Thymus (tissue), 11 donors: ENCODE results near the gene ITM2C. TPM values are rescaled to one million over a fixed set of nuclear protein-coding genes. Genes with fewer than 3 reads are reported as not detected.
A peak's percentile ranks its signal among the peaks of the same experiment; 100 is the strongest.

Experiments used
- DNase-seq, 9 donors: peaks; one replicate each; pipeline ENCODE4 v3.0.0-alpha.2; 2013; ENCODE audit warnings: low spot score in 9 of 9, low read depth in 6 of 9, missing footprints in 1 of 9
- H3K27ac ChIP-seq, 2 donors: one replicate each; pipeline ENCODE4 v1.5.1; 2013; ENCODE audit warnings: control low read depth in 1 of 2, low read depth in 1 of 2, low read length in 1 of 2, mild to moderate bottlenecking in 1 of 2, moderate library complexity in 1 of 2
- H3K27me3 ChIP-seq, 2 donors: one replicate each; pipeline ENCODE4 v1.5.1; 2013; ENCODE audit warnings: low read length in 1 of 2; ENCODE audit not compliant: control insufficient read depth in 2 of 2, insufficient read depth in 1 of 2
- H3K36me3 ChIP-seq, 2 donors: one replicate each; pipeline ENCODE4 v1.5.1; 2013; ENCODE audit warnings: low read length in 1 of 2, mild to moderate bottlenecking in 1 of 2, moderate library complexity in 1 of 2; ENCODE audit not compliant: control insufficient read depth in 2 of 2, insufficient read depth in 2 of 2
- H3K4me1 ChIP-seq, 2 donors: one replicate each; pipeline ENCODE4 v1.5.1; 2013; ENCODE audit warnings: low read length in 2 of 2; ENCODE audit not compliant: control insufficient read depth in 2 of 2, insufficient read depth in 2 of 2
- H3K4me3 ChIP-seq, 2 donors: one replicate each; pipeline ENCODE4 v1.5.1; 2013; ENCODE audit warnings: low read length in 2 of 2, control low read depth in 1 of 2, mild to moderate bottlenecking in 1 of 2
- H3K9me3 ChIP-seq, 2 donors: one replicate each; pipeline ENCODE4 v1.5.1; 2013; ENCODE audit warnings: low read length in 1 of 2, mild to moderate bottlenecking in 1 of 2; ENCODE audit not compliant: control insufficient read depth in 2 of 2, insufficient read depth in 1 of 2
- WGBS: extraction: QIAGEN DNeasy Blood & Tissue Kit; methylation state at CpG from one replicate; pipeline ENCODE4 v1.1.7; 2013; 5-methylcytosine and 5-hydroxymethylcytosine counted together
- polyA plus RNA-seq: library from polyadenylated mRNA; stranded (reverse); fragments of 200-250 nt; gene quantifications from one replicate; pipeline ENCODE4 v1.2.3, GENCODE V29; 2013
- total RNA-seq: library from RNA; stranded (reverse); fragments of 120-200 nt; gene quantifications from one replicate; pipeline ENCODE4 v1.2.4, GENCODE V29; 2013
- donor health status: healthy.

ITM2C gene
- total and polyA plus RNA-seq, 2 donors = 79.4 to 154 TPM

DNA sequence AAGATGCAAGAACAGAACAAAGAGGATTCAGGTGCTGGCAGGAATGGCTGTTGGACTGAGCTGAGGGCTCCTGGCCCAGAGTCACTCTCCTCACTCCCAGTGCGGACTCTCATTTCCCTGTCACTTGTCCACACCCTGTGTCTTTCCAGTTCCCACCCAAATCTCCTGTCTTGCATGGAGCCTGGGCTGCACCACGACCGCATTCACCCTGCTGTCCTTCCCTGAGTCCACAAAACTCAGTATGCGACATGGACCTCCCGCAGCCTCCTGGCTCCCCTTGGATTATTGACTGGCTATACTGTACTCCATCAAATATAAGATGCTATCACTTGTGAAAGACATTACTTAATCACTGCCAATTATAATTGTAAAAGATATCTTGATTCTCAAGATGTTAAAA is 2.5 kb upstream of the ITM2C start:
- DNase-seq = no peak
- peaks cover 0 to 6% of the 10 kb centered on the region in 2 donors for H3K9me3 ChIP-seq
- H3K36me3 ChIP-seq = no peaks in the 10 kb centered on the region
- WGBS = 96% methylated on average over 5 of the region's 5 CpGs
- no peak overlapping the region for H3K4me3 ChIP-seq
- peaks cover 0 to 9% of the 10 kb centered on the region in 2 donors for H3K27me3 ChIP-seq
- H3K4me1 ChIP-seq = peaks cover 3 to 44% of the 10 kb centered on the region in 2 donors
- no peak overlapping the region for H3K27ac ChIP-seq

DNA sequence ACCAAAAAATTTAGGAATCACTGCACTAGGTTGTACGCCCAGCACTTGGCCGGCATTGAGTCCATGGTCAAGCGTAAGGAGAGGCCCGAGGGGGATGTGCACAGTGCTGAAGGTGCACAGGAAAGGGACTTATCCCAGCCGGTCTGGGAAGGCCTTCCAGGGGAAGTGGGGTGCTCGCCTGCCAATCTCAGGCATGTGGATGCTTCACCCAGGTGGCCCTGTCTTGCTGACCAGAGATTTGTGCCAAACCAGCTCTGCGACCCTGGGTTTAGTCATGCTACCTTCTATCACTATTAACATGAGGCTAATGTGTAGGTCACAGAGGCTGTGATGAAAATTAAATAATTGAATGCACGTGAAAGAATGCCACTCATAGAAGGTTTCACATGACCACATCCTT is 1.7 kb upstream of the ITM2C start:
- DNase-seq = no peak
- 81% methylated on average over 8 of the region's 8 CpGs for WGBS
- no peaks in the 10 kb centered on the region for H3K36me3 ChIP-seq
- peaks cover 7 to 51% of the 10 kb centered on the region in 2 donors for H3K4me1 ChIP-seq
- H3K27ac ChIP-seq = no peak overlapping the region
- H3K27me3 ChIP-seq = peaks cover 0 to 9% of the 10 kb centered on the region in 2 donors
- no peak overlapping the region for H3K4me3 ChIP-seq
- H3K9me3 ChIP-seq = peaks cover 0 to 6% of the 10 kb centered on the region in 2 donors

DNA sequence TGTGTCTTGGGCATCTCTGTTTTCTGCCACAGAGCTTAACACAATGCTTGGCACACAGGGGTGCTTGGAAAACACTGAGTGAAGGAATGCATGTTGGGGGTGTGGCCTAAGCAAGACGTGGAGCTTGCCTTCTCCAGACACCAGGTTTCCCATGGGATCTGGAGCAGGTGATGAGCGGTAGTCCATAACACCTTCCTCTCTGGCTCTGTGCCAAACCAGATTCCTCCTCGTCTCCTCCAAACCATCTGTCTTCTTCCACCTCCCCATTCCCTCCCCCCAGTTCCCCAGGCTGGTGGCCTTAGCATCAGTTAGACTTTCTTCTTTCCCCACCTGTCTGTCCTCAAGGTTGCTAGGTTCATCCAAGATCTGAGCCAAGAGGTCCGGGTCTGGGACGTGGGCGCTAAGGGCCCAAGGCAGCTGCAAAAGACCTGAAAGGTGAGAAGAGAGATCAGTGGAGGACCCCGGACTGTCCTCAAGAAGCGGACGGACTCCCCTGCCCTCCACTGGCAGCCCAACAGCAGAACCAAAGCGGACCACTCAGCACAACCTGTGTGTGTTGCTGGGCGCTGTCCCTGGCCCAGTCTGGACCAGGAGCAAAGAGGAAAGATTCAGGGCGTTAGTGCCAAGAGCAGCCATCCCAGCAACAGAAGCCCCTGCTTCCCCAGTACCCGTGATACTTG is 1.2 kb upstream of the ITM2C start:
- Histone ChIP-seq H3K36me3 (no peaks in the 10 kb centered on the region), H3K27ac (no peak overlapping the region), H3K4me1 (peaks cover 13 to 57% of the 10 kb centered on the region in 2 donors), H3K27me3 (peaks cover 0 to 9% of the 10 kb centered on the region in 2 donors), H3K4me3 (no peak overlapping the region), H3K9me3 (peaks cover 0 to 6% of the 10 kb centered on the region in 2 donors)
- WGBS = 91% methylated on average over 13 of the region's 13 CpGs
- DNase-seq = no peak

DNA sequence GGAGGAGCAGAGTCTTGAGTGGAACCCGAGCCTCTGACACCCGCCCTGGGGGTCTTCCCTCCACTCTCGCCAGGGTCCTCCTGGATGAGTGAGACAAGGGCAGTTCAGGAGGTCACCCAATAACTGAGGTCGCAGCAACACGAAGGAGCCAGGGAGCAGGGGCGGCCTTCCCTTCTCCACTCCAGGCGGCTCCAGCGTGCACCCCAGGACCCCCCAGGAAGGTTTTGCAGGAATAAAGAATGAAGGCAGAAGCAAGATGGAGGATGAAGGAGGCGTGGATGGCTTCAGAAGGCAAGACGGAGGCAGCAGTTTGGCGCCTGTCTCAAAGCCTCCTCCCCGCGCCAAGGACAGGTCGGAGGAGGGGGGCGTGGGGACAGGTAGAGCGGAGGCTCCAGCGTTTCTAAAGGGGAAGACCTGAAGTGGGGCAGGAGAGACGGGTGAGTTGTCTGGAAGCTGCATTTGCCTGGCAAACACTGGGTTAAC is 579 bp upstream of the ITM2C start:
- Histone ChIP-seq H3K27me3 (peaks cover 0 to 9% of the 10 kb centered on the region in 2 donors), H3K27ac (peak overlapping the region in 1 of 2 donors; percentile 58), H3K4me1 (peaks cover 16 to 63% of the 10 kb centered on the region in 2 donors), H3K4me3 (peak overlapping the region; percentile 90 to 97), H3K9me3 (peaks cover 0 to 6% of the 10 kb centered on the region in 2 donors), H3K36me3 (peaks cover 0 to 4% of the 10 kb centered on the region in 2 donors)
- no peak for DNase-seq
- WGBS = 69% methylated on average over 18 of the region's 18 CpGs

DNA sequence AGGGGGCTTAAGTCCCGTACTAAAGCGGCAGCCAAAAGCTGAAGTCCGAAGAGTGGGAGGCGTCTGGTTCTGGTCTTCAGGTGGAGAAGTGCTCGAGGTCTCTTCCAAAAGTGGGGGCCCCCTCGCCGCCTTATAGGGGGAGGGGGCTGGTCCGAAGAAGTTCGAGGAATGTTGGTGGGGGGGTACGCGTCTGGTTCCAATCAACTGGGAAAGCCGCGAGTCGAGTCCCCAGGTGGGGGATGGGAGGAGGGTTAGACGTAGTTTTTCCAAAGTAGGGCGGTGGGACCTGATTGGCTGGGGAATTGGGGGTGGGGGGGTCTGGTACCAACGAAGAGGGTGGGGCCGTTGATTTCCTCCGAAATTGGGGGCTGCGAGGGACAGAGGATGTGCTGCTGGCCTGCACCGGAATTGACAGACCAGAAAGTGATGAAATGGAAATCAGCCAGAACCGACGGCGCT is 594 bp downstream of the ITM2C start:
- Histone ChIP-seq H3K36me3 (peaks cover 0 to 9% of the 10 kb centered on the region in 2 donors), H3K4me1 (peaks cover 27 to 74% of the 10 kb centered on the region in 2 donors), H3K27me3 (peaks cover 0 to 9% of the 10 kb centered on the region in 2 donors), H3K9me3 (peaks cover 0 to 6% of the 10 kb centered on the region in 2 donors), H3K4me3 (peak overlapping the region; percentile 90 to 97), H3K27ac (peak overlapping the region; percentile 91)
- under 1% methylated on average over 24 of the region's 24 CpGs for WGBS
- DNase-seq = peak in 1 of 9 donors; percentile 49

DNA sequence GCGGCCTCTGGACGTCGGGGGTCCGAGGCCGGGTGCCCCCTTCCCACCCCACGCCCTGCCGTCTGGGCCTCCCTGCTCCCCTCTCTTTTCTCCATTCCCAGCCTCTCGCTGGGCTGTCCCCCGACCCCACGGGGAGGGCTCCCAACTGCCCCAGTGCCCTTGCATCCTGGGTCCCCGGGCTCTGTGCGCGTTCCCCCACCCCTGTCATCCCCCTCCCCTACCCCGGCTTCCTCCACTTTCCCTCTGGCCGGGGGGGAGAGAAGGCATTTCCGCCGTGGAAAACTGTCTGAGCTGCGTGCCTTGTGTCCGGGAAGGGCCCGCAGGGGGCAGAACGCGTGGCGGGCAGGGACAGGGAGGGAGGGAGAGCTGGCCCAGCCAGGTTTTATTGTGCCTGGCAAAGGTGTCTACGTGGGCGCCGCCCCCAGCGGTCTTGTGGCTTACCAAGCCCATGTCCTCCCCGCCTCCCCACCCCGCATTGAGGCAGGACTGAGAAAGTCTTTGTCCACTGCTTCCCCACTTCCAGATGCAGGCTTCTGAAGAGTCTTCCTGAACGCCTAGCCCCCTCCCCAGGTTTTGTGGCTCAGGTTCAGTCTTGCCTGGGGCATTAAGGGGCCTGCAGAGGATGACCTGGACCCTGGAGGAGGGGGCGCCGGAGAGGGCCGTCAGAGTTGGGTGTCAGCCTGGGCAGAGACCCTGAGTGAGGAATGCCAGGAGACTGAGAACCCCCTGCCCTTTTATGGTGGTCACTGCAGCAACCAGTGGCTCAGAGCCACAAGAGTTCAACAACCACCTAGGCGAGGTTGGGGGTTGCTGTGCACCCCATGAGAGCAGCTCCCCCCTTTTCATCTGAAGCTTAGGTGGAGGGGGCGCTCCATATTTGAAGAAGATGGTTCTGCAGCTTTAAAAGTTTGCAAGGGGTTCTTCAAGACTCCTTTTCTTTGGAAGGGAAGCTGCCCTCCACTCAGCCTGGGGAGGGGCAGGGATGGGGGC is 1.3 kb downstream of the ITM2C start:
- Histone ChIP-seq H3K27ac (peak overlapping the region; percentile 91), H3K4me3 (peak overlapping the region; percentile 90 to 97), H3K36me3 (peaks cover 0 to 10% of the 10 kb centered on the region in 2 donors), H3K27me3 (peaks cover 0 to 9% of the 10 kb centered on the region in 2 donors), H3K4me1 (peaks cover 34 to 78% of the 10 kb centered on the region in 2 donors), H3K9me3 (peaks cover 0 to 6% of the 10 kb centered on the region in 2 donors)
- DNase-seq = peak in 1 of 9 donors; percentile 49
- 9% methylated on average over 35 of the region's 35 CpGs for WGBS

DNA sequence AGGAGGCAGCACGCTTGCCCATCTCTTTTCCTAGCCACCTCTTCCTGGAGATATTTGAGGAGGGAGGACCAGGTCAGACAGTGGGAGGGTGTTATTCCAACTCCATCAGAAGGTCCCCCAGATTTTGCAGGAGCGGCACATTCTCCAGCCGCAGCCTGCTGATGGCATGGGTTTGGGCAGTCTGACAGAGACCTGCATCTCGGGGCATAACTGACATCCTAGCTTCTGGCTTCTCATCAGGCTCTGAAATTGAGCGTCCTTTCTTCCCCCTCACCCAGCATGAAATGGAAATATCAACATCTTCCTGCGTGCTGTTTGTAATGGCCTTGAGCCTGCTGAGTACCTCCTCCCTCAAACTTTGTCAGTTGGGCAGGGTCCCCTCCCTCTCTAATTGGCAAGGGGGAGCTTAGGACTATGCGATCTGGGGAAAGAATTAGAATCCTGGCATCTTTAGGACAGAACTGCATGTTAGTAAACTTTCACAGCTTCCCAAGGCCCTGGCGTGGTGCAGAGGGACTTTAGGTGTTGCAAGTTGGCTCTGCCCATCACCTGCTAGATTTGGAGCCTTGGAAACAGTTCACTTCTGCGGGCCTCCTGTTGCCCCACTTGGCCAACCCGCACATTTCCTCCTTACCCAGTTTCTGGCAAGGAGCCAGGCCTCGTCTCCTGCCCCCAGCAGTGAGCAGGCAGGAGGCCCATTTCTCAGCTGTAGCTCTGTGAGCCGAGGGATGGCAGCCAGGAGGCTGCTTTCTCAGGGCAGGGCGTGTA is 2.2 kb downstream of the ITM2C start:
- Histone ChIP-seq H3K4me3 (peak overlapping the region; percentile 90 to 97), H3K36me3 (peaks cover 3 to 17% of the 10 kb centered on the region in 2 donors), H3K27ac (peak overlapping the region; percentile 79 to 91), H3K9me3 (peaks cover 0 to 6% of the 10 kb centered on the region in 2 donors), H3K27me3 (peaks cover 0 to 9% of the 10 kb centered on the region in 2 donors), H3K4me1 (peaks cover 37 to 78% of the 10 kb centered on the region in 2 donors)
- DNase-seq = peak in 7 of 9 donors; percentile 55 to 92 (median 75)
- WGBS = 19% methylated on average over 13 of the region's 13 CpGs

DNA sequence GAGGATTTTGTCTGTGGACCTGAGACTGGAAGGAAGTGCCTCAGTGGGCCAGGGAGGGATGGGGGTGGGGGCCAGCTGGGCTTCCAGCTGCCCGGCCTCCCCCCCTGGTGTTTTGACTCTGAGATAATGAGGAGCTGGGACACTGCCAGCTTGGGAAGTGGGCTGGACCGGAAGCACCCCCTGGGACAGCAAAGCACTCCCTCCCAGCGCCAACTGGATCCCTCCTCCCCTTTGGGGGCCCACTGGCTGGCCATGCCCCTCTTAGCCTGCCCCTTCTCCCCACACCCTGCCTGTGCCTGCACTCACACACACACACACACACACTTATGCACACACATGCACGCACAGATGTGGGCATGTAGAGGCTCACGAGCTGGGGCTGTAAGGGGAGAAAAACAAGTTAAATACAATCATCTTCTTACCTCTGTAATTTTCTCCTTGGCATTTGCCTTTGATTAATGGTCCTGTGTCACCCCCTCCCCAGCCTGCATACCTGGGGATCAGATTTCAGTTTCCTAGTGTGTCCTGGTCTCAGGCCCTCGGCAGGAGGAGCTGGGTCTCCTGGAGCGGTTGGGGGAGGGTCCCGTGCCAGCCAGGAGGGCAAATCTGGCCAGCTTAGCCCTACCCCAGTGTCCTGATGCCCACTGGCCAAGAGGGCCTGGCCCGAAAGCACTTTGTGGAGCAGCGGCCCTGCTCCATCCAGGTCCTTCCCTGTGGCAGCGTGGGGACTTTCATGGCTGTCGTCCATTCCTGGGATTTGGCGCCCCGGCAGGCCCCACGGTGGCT is 3.6 kb downstream of the ITM2C start:
- H3K27me3 ChIP-seq = peaks cover 0 to 9% of the 10 kb centered on the region in 2 donors
- H3K36me3 ChIP-seq = peaks cover 13 to 30% of the 10 kb centered on the region in 2 donors
- H3K4me1 ChIP-seq = peaks cover 37 to 88% of the 10 kb centered on the region in 2 donors
- DNase-seq = no peak
- peaks cover 0 to 6% of the 10 kb centered on the region in 2 donors for H3K9me3 ChIP-seq
- 73% methylated on average over 15 of the region's 15 CpGs for WGBS
- no peak overlapping the region for H3K4me3 ChIP-seq
- peak overlapping the region; percentile 3 to 62 for H3K27ac ChIP-seq
